HPDE6-E6E7 (cell line): ENCODE data around the gene DDX41.
"Not testable (repeated sequence)": the region's sequence is repeated elsewhere in the genome, so short reads cannot be mapped to it uniquely, and the experiment has no call there.

ENCODE experiments used
- DNase-seq: peaks from one replicate; pipeline ENCODE4 v3.0.0; 2011; ENCODE audit warnings: missing footprints; ENCODE audit errors: extremely low spot score

Gene DDX41

DNA sequence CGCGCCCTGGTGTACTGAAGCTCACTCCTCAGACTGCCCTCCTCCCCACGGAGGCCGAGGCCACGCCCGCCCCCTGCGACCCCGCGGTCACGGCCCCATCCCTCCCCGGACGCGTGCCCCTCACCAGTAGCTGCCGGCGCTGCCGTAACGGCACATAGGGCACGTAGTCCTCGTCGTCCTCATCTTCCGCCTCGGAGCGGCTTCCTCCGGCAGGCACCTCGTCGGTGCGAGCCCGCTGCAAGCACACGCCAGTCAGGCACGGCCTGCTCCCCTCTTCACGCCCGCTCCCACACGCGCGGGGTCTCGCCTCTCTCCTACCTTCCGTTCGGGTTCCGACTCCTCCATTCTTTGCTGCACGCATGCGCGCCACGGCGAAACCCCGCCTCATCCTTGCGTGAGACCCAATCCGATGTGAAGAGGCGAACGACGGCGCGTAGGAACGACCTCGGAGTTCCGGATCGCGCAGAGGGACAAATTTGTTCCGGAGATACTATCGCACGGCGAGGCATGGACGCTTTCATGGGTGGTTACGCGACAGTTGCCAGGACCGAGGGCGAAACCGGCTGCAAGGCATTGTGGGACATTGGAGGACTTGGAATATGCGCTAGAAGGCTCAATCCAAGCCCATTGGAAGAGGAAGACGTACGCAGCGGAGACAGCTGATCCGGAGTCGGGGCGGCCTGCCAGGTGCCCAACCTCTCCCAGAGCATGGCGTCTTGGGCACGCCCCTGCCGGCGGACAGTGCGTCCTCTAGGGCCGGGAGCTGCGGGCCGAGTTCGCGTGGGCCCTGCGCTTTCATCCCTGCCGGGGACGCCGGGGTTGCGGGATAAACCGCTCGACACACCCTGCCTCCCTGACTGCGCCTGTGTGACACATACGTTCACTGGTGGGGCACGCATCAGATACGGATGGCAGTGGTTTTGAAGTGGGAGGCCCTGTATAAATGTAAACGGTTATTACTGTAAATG lies at the start of gene DDX41:
Gene DDX41, minus strand, starts transcription at position 361 of the 968 bp plus-strand sequence. Its CDS starts 16 bp downstream, at position 345.
- DNase-seq: peak; percentile 97

- no peak for DNase-seq
These were observed 48.3 kb upstream of the DDX41 start for GRCh38 chr5:177565046-177565445.

DNA sequence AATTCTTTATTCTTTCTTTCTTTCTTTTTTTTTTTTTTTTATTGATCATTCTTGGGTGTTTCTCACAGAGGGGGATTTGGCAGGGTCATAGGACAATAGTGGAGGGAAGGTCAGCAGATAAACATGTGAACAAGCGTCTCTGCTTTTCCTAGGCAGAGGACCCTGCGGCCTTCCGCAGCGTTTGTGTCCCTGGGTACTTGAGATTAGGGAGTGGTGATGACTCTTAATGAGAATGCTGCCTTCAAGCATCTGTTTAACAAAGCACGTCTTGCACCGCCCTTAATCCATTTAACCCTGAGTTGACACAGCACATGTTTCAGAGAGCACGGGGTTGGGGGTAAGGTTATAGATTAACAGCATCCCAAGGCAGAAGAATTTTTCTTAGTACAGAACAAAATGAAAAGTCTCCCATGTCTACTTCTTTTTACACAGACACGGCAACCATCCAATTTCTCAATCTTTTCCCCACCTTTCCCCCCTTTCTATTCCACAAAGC lies 42.7 kb upstream of the DDX41 start:
- not testable (repeated sequence) for DNase-seq

DNA sequence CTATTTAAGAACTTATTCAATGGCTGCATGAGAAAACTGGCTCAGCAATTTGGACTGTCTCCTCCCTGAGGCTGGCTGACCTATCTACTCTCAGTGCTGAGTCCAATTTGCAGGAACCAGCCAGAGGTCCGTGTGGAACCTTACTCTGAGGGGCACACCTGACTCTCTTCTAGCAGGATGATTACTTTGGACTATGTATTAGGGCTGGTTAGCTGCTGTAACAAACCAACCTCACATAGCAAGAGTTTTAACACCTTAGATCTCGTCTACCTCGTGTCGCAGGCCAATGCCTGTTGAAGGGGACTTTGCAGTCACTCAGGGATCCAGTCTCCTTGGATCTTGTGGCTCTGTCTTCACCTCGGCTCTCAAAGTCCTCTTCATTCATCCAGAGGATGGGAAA lies 41.0 kb upstream of the DDX41 start:
- DNase-seq: no peak

- no peak for DNase-seq
These were observed 40.4 kb upstream of the DDX41 start for GRCh38 chr5:177557041-177557647.

- DNase-seq: no peak
These were observed 38.9 kb upstream of the DDX41 start for GRCh38 chr5:177555665-177556064.

DNA sequence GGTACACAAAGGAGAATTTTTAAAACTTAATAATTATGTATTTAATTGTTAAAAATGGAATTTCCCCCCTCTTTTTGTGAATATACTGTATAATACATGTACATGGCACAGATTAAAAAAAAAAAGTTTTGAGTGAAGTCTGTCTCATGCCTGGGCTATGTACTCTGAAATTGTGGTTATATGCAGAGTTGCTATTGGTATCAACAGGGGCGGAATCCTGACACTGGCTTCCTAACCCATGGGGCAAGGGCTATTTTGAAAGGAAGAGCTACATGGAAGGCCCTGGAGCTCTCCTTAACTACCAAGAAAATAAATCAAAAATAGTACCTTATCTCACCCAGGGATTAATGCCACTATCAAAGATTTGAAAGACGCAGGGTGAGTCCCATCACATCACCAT lies 38.5 kb upstream of the DDX41 start:
- no peak for DNase-seq

DNA sequence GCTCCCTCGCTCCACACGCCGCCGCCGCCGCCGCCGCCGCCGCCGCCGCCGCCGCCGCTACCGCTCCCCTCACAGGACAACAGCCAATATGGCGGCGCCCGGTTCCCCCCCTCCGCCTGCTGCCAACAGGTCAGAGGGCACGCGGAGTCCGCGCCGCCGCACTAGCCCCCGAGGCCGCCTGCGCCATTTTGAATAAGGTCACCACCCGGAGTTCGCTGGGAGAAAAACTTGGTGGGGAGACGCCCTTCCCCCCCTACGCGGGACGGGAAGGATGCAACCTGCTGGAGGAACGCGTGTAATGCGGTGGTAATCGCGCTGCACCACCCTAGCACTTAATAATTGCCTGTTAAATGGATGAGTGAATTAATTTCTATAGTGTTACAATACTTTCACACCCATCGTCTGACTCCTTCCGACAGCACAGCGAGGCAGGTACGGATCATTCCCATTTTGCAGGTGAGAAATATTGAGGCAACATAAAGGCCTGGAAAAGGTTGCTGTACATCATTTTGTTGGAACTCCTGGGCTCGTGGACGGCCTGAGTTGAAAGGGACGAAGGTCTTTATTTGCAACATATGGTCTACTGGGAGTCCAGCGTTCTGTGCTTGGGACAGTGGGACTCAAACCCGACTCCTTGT lies 37.8 kb upstream of the DDX41 start, which contains the start of gene FAM193B:
Gene FAM193B, minus strand, starts transcription at position 90 of the 638 bp plus-strand sequence. CDS start 105 bp downstream, outside the sequence.
- peak; percentile 95 for DNase-seq

- peak; percentile 65 for DNase-seq
These were observed 37.1 kb upstream of the DDX41 start for GRCh38 chr5:177553671-177554429.

DNA sequence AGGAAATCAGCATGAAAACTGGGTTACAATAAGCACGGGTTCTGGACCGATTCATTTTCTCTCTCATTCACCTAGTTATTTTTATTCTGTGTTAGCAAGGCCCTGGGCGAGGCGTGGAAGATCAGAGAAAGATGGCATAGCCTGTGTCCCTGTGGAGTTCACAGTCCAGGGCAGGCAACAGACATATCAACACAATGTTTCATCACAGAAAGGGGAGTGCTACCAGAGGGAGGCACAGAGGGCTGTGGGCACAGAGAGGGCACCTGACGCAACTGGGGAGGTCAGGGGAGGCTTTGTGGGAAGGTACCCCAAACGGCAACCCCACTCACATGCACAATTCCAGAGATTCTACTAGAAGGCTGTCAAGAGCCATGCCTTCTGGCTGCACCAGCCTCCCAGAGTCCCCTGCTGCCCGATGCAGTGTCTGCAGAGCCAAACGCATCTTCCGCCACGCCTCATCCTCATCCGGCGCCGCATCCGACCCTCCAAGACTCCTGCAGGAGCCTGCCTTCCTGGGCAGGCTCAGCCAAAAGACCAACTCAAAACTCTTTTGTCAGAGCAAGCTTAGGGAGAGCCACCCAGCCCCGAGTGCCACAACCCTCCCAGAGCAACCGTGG lies 36.2 kb upstream of the DDX41 start:
- no peak for DNase-seq

- no peak for DNase-seq
These were observed 33.4 kb upstream of the DDX41 start for GRCh38 chr5:177550122-177550521.

- DNase-seq: no peak
These were observed 31.7 kb upstream of the DDX41 start for GRCh38 chr5:177548495-177548894.

GRCh38 chr5:177547736-177548135 lies 31.0 kb upstream of the DDX41 start:
- no peak for DNase-seq

DNA sequence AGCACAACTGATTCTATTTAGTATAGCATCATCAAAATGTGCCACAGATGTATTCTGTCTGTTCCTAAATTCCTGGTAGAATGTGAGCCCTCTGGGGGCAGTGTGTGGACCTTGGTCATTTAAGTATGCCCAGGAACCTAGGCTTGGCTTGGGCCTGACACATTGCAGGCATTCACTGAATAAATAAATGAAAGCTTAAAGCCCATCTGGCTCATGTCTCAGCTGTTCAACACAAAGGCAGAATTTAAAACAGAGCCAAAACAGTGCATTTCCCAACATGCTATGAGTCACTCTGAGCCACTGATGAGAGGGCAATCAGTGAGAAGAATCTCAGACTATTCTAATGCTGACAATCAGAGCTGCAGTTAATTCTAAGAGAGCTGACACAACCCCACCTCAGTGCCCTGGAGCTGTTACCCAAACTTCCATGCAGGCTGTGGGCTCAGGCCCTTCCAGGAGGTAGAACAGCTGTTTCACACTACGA lies 29.5 kb upstream of the DDX41 start:
- peak; percentile 98 for DNase-seq

DNA sequence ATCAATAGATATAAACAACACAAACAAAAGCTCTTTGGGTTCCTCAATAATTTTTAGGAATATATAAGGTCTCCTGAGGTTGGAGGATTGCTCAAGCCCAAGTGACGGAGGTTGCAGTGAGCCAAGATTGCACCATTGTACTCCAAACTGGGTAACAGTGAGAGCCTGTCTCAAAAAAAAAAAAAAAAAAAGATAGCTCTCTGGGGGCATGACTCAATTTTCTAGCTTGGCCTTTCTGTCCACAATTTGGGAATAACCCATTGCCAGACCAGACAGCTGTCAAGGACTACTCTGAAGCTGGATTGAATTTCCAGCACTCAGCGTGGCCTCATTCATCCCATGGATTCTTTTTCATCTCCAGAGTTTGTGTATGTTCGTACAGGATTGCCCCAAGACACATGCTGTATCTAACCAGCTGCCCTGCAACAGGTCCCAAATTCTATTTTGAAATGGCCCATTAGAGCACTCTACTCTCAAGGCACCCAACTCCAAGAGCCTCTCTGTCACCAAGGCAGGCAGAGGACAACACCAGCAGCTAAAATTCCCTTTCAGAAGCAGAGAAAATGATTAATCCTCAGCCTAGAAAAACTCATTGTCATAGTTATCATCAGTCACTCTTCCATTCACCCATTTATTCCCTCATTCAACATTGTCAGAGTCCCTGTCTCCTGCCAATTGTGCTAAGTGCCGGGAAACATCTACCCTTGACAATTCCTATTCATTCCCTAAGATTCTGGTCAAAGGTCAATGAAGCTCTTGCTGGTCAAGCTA lies 28.9 kb upstream of the DDX41 start:
- DNase-seq: no peak

- no peak for DNase-seq
These were observed 26.2 kb upstream of the DDX41 start for GRCh38 chr5:177542816-177543465.

- DNase-seq: no peak
These were observed 23.7 kb upstream of the DDX41 start for GRCh38 chr5:177540438-177540837.

DNA sequence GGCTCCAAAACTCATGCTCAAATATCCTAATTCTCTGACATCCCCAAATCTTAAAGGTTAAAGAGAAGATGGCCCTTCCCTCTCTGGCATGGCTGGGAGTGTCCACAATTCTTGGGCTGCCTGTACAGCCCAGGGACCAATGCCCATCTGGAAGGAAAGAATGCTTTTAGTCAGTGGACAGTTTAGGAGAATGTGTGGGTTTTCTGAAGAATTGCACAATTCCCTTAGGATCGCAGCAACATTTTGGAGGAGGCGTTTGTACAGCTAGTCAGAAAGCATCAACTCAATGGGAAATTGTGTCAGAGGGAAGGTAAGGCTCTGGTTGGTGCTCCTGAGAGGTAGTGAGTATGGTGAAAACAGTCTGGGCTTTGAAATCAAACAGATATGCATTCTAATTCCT lies 22.6 kb upstream of the DDX41 start:
- no peak for DNase-seq

DNA sequence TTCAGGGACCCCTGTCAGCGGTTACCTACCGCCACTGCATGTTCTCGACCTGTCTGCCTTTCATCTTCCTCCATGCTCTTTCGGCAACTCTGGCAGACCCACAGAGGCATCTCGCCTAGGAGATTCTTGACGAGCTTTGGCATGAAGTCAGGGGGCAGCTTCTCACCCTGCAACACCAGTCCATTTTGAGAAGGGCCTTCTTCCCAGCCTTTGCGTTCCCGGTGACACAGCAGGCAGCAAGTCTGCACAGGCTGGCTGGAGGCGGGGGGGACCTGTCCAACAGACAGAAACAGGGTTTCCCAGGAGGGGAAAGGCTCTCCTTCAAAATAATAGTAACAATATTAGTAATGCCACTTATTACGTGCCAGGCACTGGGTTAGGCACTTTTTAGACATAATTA lies 22.1 kb upstream of the DDX41 start:
- DNase-seq: no peak
